ENCODE results near the gene TRIOBP.

DNA sequence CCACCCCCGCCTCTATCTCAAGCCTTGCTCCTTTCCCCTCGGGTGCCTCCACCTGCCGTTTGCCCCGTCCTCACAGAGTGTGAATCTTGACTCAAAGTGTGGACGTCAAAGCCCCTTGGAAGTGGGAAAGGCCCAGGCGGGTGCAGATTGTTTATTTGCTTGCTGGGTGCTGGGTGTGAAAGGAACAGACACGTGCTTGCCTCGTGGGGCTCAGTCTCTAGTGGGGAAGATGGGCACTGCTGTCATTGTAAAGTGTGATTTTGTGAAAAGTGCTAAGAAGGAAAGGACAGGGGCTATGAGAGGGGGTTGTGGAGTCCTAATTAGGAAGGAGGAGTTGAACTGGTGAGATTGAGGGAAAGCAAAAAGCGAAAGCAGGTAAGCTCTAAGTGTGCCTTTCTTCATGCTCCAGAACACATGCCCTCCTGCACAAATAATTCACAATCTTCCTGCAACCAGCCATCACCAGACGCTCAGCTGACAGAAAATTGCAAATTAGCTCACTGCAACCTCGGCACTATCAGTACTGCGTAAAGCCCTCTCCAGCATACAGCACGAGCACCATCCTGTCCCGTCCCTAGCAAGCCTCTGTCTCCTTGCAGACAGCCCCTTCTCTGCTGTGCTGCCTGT lies 101.1 kb downstream of the TRIOBP start:
- TF ChIP-seq TAF1 (IDR thresholded peaks at IDR 0.05; ENCODE audit: borderline replicate concordance, insufficient read depth, low read length), result no peak
- no peak for TF ChIP-seq POLR2AphosphoS5 (IDR thresholded peaks at IDR 0.05; ENCODE audit: low read depth, low read length)
- TF ChIP-seq, protein P1, sequence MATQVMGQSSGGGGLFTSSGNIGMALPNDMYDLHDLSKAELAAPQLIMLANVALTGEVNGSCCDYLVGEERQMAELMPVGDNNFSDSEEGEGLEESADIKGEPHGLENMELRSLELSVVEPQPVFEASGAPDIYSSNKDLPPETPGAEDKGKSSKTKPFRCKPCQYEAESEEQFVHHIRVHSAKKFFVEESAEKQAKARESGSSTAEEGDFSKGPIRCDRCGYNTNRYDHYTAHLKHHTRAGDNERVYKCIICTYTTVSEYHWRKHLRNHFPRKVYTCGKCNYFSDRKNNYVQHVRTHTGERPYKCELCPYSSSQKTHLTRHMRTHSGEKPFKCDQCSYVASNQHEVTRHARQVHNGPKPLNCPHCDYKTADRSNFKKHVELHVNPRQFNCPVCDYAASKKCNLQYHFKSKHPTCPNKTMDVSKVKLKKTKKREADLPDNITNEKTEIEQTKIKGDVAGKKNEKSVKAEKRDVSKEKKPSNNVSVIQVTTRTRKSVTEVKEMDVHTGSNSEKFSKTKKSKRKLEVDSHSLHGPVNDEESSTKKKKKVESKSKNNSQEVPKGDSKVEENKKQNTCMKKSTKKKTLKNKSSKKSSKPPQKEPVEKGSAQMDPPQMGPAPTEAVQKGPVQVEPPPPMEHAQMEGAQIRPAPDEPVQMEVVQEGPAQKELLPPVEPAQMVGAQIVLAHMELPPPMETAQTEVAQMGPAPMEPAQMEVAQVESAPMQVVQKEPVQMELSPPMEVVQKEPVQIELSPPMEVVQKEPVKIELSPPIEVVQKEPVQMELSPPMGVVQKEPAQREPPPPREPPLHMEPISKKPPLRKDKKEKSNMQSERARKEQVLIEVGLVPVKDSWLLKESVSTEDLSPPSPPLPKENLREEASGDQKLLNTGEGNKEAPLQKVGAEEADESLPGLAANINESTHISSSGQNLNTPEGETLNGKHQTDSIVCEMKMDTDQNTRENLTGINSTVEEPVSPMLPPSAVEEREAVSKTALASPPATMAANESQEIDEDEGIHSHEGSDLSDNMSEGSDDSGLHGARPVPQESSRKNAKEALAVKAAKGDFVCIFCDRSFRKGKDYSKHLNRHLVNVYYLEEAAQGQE (IDR thresholded peaks at IDR 0.05; ENCODE audit: insufficient read depth in 1 of 2, low read depth in 2 of 2, low read length in 2 of 2), result no peak
- TF ChIP-seq SIN3A (IDR thresholded peaks at IDR 0.05; ENCODE audit: borderline replicate concordance, insufficient read depth, low read length), result no peak
